Lung (tissue), 12 donors: Measurements from ENCODE around the gene MAPK6. TPM values are rescaled to one million over a fixed set of nuclear protein-coding genes. Genes with fewer than 3 reads are reported as not detected.

Source experiments
- ATAC-seq: fragments of 200-7000 bp; cut with Tn5 transposase; one replicate; pipeline ENCODE4 v1.9.1; 2020; ENCODE audit warnings: moderate number of reproducible peaks; ENCODE audit not compliant: insufficient read depth, low FRiP score
- DNase-seq, 3 donors: peaks; one replicate each; pipeline ENCODE4 v3.0.0-alpha.2; 2013 to 2017
- H3K27ac ChIP-seq, 2 donors: one replicate each; pipeline ENCODE4 v1.5.1; 2013; ENCODE audit warnings: mild to moderate bottlenecking in 2 of 2, moderate library complexity in 2 of 2, control low read depth in 1 of 2, inconsistent platforms in 1 of 2, low read depth in 1 of 2, low read length in 1 of 2
- H3K27me3 ChIP-seq, 3 donors: one replicate each; pipeline ENCODE4 v1.5.1; 2013; ENCODE audit warnings: low read length in 2 of 3; ENCODE audit not compliant: control insufficient read depth in 3 of 3, insufficient read depth in 3 of 3
- H3K36me3 ChIP-seq, 4 donors: one replicate each; pipeline ENCODE4 v1.5.1; 2013; ENCODE audit warnings: low read length in 4 of 4, mild to moderate bottlenecking in 1 of 4, moderate library complexity in 1 of 4; ENCODE audit not compliant: control insufficient read depth in 4 of 4, insufficient read depth in 4 of 4
- H3K4me1 ChIP-seq, 5 donors: one replicate each; pipeline ENCODE4 v1.5.1; 2013; ENCODE audit warnings: low read length in 5 of 5, mild to moderate bottlenecking in 2 of 5, moderate library complexity in 1 of 5; ENCODE audit not compliant: control insufficient read depth in 5 of 5, insufficient read depth in 5 of 5
- H3K4me3 ChIP-seq: one replicate; pipeline ENCODE4 v1.5.1; 2013; ENCODE audit warnings: mild to moderate bottlenecking, control low read depth, moderate library complexity
- H3K9ac ChIP-seq, 2 donors: one replicate each; pipeline ENCODE4 v1.5.1; 2013; ENCODE audit warnings: low read length in 2 of 2, control low read depth in 1 of 2; ENCODE audit not compliant: insufficient read depth in 1 of 2
- H3K9me3 ChIP-seq, 4 donors: one replicate each; pipeline ENCODE4 v1.5.1; 2013; ENCODE audit warnings: low read length in 3 of 4, mild to moderate bottlenecking in 1 of 4, moderate library complexity in 1 of 4; ENCODE audit not compliant: control insufficient read depth in 4 of 4, insufficient read depth in 3 of 4
- WGBS, 2 donors: extraction: QIAGEN DNeasy Blood & Tissue Kit; methylation state at CpG; one replicate each; pipeline ENCODE4 v1.1.7; 2013; 5-methylcytosine and 5-hydroxymethylcytosine counted together
- polyA plus RNA-seq, 2 donors: library from polyadenylated mRNA; stranded (reverse); fragments of 200-250 nt; gene quantifications; one replicate each; pipeline ENCODE4 v1.2.1, GENCODE V29; 2013
- total RNA-seq, 2 donors: library from RNA; depleted of rRNA in 1 of 2; stranded (reverse); fragments of >200 nt in 1 of 2; gene quantifications; one replicate each; pipeline ENCODE4 v1.2.1, GENCODE V29; 2014 to 2021
- TF ChIP-seq, protein P1 (sequence below): IDR thresholded peaks from 2 replicates; pipeline ENCODE4 v1.5.1; 2012; ENCODE audit warnings: mild to moderate bottlenecking; ENCODE audit errors: control extremely low read depth, extremely low read depth
- donor health status: control.
- donor health status: control.
- donor health status: Bipolar disorder and iron deficiency.
- donor health status: healthy.
- donor health status: DM: yes; HTN: yes; CAD: no.

Gene MAPK6
- total and polyA plus RNA-seq, 4 donors = 5.4 to 39.8 (median 24.6) TPM

DNA sequence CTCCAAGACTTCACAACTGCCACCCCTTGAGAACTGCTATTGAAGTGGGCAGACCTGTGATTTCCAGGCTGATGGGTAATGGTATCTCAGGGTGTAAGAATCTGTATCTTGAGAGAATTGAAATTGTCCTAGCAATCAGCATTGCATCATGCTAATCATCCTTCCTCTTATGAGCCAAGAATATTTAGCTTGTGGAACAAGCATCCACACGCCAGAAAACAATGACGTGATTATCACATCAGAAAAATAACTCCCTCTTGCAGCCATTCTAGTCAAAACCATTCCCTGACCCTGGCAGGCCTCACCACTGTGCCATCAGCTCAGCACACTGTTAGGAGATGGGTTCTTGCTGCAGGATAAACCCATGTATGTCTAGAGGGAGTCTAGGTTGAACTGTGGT is 86.8 kb downstream of the MAPK6 start:
- Histone ChIP-seq H3K27me3 (peaks cover 0 to 11% (median 9%) of the 10 kb centered on the region in 3 donors), H3K9me3 (no peaks in the 10 kb centered on the region), H3K36me3 (no peaks in the 10 kb centered on the region), H3K4me1 (no peaks in the 10 kb centered on the region), H3K27ac (no peak overlapping the region), H3K9ac (no peak overlapping the region), H3K4me3 (no peak overlapping the region)
- no peak for DNase-seq
- TF ChIP-seq, protein P1, sequence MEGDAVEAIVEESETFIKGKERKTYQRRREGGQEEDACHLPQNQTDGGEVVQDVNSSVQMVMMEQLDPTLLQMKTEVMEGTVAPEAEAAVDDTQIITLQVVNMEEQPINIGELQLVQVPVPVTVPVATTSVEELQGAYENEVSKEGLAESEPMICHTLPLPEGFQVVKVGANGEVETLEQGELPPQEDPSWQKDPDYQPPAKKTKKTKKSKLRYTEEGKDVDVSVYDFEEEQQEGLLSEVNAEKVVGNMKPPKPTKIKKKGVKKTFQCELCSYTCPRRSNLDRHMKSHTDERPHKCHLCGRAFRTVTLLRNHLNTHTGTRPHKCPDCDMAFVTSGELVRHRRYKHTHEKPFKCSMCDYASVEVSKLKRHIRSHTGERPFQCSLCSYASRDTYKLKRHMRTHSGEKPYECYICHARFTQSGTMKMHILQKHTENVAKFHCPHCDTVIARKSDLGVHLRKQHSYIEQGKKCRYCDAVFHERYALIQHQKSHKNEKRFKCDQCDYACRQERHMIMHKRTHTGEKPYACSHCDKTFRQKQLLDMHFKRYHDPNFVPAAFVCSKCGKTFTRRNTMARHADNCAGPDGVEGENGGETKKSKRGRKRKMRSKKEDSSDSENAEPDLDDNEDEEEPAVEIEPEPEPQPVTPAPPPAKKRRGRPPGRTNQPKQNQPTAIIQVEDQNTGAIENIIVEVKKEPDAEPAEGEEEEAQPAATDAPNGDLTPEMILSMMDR = no peak
- ATAC-seq = no peak
- WGBS, 2 donors = 40 to 81% methylated on average over 2 of the region's 2 CpGs

DNA sequence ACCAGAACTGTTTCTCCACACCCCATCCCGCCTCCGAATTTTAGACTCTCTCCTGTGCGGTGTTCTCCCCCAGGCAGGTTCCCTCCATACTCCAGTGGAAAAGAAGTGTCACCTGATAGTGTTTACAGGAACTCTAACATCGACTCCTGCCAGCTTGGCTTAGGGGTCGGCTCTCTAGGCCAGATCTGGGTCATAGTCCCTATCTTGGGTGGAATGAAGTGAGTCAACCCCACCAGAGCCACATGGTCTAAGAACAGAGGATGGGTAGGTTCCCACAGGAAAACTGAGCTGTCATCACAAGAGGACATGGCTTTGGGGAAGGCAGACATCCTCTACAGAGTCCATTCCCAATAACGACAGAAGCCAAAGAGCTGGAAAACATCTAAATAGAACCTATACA is 87.6 kb downstream of the MAPK6 start:
- H3K36me3 ChIP-seq = no peaks in the 10 kb centered on the region
- H3K9ac ChIP-seq = no peak overlapping the region
- no peak overlapping the region for H3K27ac ChIP-seq
- WGBS, 2 donors = 74 to 87% methylated on average over 6 of the region's 6 CpGs
- H3K27me3 ChIP-seq = peaks cover 0 to 17% (median 16%) of the 10 kb centered on the region in 3 donors
- no peaks in the 10 kb centered on the region for H3K4me1 ChIP-seq
- DNase-seq (no peak), ATAC-seq (no peak)
- H3K4me3 ChIP-seq = no peak overlapping the region
- TF ChIP-seq, protein P1 = no peak
- H3K9me3 ChIP-seq = no peaks in the 10 kb centered on the region

DNA sequence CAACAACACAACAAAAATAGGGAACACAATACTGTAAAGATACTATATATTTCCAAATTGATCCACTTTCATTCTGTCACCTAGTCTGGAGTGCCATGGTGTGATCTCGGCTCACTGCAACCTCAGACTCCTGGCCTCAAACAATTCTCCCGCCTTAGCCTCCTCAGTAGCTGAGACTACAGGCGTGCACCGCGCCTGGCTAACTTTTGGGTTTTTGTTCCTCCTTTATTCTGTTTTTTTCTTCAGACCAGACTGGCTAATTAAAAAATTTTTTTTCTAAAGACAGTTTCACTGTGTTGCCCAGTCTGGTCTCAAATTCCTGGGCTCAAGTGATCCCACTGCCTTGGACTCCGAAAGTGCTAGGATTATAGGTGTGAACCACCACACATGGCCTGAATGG is 88.2 kb downstream of the MAPK6 start:
- no peak overlapping the region for H3K9ac ChIP-seq
- H3K9me3 ChIP-seq = peaks cover 0 to 2% (median 0%) of the 10 kb centered on the region in 4 donors
- no peak for ATAC-seq
- TF ChIP-seq, protein P1 = no peak
- H3K4me3 ChIP-seq = no peak overlapping the region
- DNase-seq = no peak
- H3K36me3 ChIP-seq = no peaks in the 10 kb centered on the region
- H3K27me3 ChIP-seq = peaks cover 0 to 20% (median 18%) of the 10 kb centered on the region in 3 donors
- H3K4me1 ChIP-seq = peaks cover 0 to 5% (median 0%) of the 10 kb centered on the region in 5 donors
- no peak overlapping the region for H3K27ac ChIP-seq
- WGBS, 2 donors = 97 to 99% methylated on average over 6 of the region's 6 CpGs
